Sigmoid colon (tissue), 4 donors: Measurements from ENCODE around the gene JMJD1C.

ENCODE experiments used
- EP300 ChIP-seq, 4 donors: sonication (generic); formaldehyde crosslinking; IDR thresholded peaks; one replicate each; pipeline ENCODE4 v1.6.1; 2017; ENCODE audit warnings: antibody characterized with exemption in 4 of 4
- POLR2A ChIP-seq, 2 donors: fragments of 450-650 bp; IDR thresholded peaks; one replicate each; pipeline ENCODE4 v1.6.1; 2016; ENCODE audit warnings: antibody characterized with exemption in 2 of 2, mild to moderate bottlenecking in 2 of 2, moderate library complexity in 2 of 2
- POLR2AphosphoS5 ChIP-seq, 4 donors: sonication (generic); formaldehyde crosslinking; IDR thresholded peaks; one replicate each; pipeline ENCODE4 v1.6.1; 2017; ENCODE audit warnings: antibody characterized with exemption in 4 of 4
- TF ChIP-seq, protein P1 (sequence below), 4 experiments: fragments of 450-650 bp in 3 of 4; fragments of 200-600 bp in 1 of 4; IDR thresholded peaks; one replicate each; pipeline ENCODE4 v1.5.1; 2016 to 2019; ENCODE audit warnings: antibody characterized with exemption in 4 of 4, mild to moderate bottlenecking in 3 of 4, moderate library complexity in 2 of 4

DNA sequence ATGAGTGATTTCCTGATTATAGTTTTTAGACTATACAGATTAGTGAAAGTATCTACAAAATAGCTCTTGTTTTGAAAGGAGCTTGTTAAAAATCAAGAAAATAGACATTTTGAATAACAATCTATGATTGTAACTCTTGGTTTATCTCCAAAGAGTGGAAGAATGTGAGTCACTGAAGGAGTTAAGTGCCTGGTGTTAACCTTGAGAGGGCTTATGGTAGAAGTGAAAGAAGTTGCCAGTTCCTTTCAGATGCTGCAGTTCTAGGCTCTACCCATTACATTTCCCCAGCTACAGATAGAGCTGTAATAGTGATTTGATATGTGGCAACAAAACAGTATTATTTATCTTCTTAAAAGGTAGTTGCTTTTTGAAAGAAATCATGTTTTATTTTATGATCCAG, 320.0 kb downstream of the JMJD1C start:
- TF ChIP-seq EP300 (IDR thresholded peaks at IDR 0.05) (no peak), POLR2A (IDR thresholded peaks at IDR 0.05) (no peak), POLR2AphosphoS5 (IDR thresholded peaks at IDR 0.05) (no peak)
- TF ChIP-seq, protein P1, sequence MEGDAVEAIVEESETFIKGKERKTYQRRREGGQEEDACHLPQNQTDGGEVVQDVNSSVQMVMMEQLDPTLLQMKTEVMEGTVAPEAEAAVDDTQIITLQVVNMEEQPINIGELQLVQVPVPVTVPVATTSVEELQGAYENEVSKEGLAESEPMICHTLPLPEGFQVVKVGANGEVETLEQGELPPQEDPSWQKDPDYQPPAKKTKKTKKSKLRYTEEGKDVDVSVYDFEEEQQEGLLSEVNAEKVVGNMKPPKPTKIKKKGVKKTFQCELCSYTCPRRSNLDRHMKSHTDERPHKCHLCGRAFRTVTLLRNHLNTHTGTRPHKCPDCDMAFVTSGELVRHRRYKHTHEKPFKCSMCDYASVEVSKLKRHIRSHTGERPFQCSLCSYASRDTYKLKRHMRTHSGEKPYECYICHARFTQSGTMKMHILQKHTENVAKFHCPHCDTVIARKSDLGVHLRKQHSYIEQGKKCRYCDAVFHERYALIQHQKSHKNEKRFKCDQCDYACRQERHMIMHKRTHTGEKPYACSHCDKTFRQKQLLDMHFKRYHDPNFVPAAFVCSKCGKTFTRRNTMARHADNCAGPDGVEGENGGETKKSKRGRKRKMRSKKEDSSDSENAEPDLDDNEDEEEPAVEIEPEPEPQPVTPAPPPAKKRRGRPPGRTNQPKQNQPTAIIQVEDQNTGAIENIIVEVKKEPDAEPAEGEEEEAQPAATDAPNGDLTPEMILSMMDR (IDR thresholded peaks at IDR 0.05): no peak
